Spleen (tissue), 11 donors: ENCODE data around the gene EXOC3. TPM values are rescaled to one million over a fixed set of nuclear protein-coding genes. Genes with fewer than 3 reads are reported as not detected.

Source experiments
- DNase-seq: peaks from one replicate; pipeline ENCODE4 v3.0.0-alpha.2; 2020
- H3K27ac ChIP-seq, 8 donors: fragments of 200-600 bp; sonication (generic) in 7 of 8; 1 replicate in 4 of 8; 2 replicates in 4 of 8; pipeline versions ENCODE4 v1.5.0 to v1.8.0; 2016 to 2021; ENCODE audit warnings: inconsistent platforms in 4 of 8, mild to moderate bottlenecking in 4 of 8, moderate library complexity in 1 of 8
- H3K27me3 ChIP-seq, 7 donors: fragments of 200-600 bp; sonication (generic) in 6 of 7; replicated peaks in 1 of 7; 1 replicate in 4 of 7; 2 replicates in 3 of 7; pipeline versions ENCODE4 v1.5.0 to v1.8.0; 2016 to 2021; ENCODE audit warnings: inconsistent platforms in 3 of 7, mild to moderate bottlenecking in 1 of 7
- H3K36me3 ChIP-seq, 6 donors: fragments of 200-600 bp; sonication (generic) in 5 of 6; 1 replicate in 4 of 6; 2 replicates in 2 of 6; pipeline versions ENCODE4 v1.5.0 to v1.8.0; 2016 to 2021; ENCODE audit warnings: inconsistent platforms in 2 of 6
- H3K4me1 ChIP-seq, 6 donors: fragments of 200-600 bp; sonication (generic) in 5 of 6; 1 replicate in 3 of 6; 2 replicates in 3 of 6; pipeline versions ENCODE4 v1.5.0 to v1.8.0; 2016 to 2021; ENCODE audit warnings: inconsistent platforms in 3 of 6
- H3K4me3 ChIP-seq, 8 donors: fragments of 200-600 bp; sonication (generic) in 7 of 8; 1 replicate in 4 of 8; 2 replicates in 4 of 8; pipeline versions ENCODE4 v1.5.0 to v1.8.0; 2016 to 2021; ENCODE audit warnings: inconsistent platforms in 4 of 8, mild to moderate bottlenecking in 4 of 8, moderate library complexity in 2 of 8
- H3K9me3 ChIP-seq, 8 donors: fragments of 200-600 bp; sonication (generic) in 7 of 8; 1 replicate in 4 of 8; 2 replicates in 4 of 8; pipeline versions ENCODE4 v1.5.0 to v1.8.0; 2016 to 2021; ENCODE audit warnings: inconsistent platforms in 4 of 8
- CTCF ChIP-seq, 11 experiments: fragments of 200-600 bp in 7 of 11; fragments of 450-650 bp in 4 of 11; sonication (generic) in 4 of 11; IDR thresholded peaks in 8 of 11; conservative IDR thresholded peaks in 3 of 11; 1 replicate in 7 of 11; 2 replicates in 4 of 11; pipeline versions ENCODE4 v1.4.0 to v1.8.0; 2016 to 2021; ENCODE audit warnings: antibody characterized with exemption in 11 of 11, inconsistent platforms in 4 of 11, mild to moderate bottlenecking in 1 of 11
- POLR2A ChIP-seq, 3 donors: fragments of 450-650 bp; IDR thresholded peaks; one replicate each; pipeline ENCODE4 v1.5.1; 2017; ENCODE audit warnings: antibody characterized with exemption in 3 of 3, mild to moderate bottlenecking in 1 of 3
- POLR2AphosphoS5 ChIP-seq, 3 donors: sonication (generic); formaldehyde crosslinking; IDR thresholded peaks; one replicate each; pipeline ENCODE4 v1.5.1; 2017; ENCODE audit warnings: antibody characterized with exemption in 3 of 3
- WGBS, 5 donors: extraction: QIAGEN DNeasy Blood & Tissue Kit in 3 of 5; methylation state at CpG; one replicate each; pipeline versions ENCODE4 v1.1.5 to v1.1.7; 2013 to 2018; 5-methylcytosine and 5-hydroxymethylcytosine counted together
- intact Hi-C: fragments of 100-400 bp; cut with DNase I; formaldehyde crosslinking; loops from one replicate; pipeline ENCODE4 v1.15.0; 2023; ENCODE audit warnings: low total_unique reads
- polyA plus RNA-seq, 3 donors: library from polyadenylated mRNA; stranded (reverse); fragments of 200-250 nt; gene quantifications; one replicate each; pipeline ENCODE4 v1.2.1, GENCODE V29; 2013
- total RNA-seq, 7 donors: library from RNA; depleted of rRNA in 3 of 7; stranded (reverse); fragments of >200 nt in 3 of 7; fragmentation: NEBNext Ultra II Directional in 4 of 7; extraction: Animal tissue kit (Norgen Biotek cat#: 25700) in 4 of 7; gene quantifications; one replicate each; pipeline versions ENCODE4 v1.1.0 to v1.2.1, GENCODE V29; 2016 to 2021
- donor health status: healthy with polysubstance abuse.
- donor health status: DM: no; HTN: no; CAD: no; lungs with moderate emphysema.
- donor health status: DM: no; HTN: no; CAD: no.
- donor health status: Bipolar disorder and iron deficiency.
- donor health status: healthy.
- donor health status: DM: no; HTN: no; CAD: no.
- donor health status: DM: yes; HTN: yes; CAD: no.

EXOC3 gene
- total and polyA plus RNA-seq, 10 donors, result 22.7 to 87.0 (median 71.0) TPM

GRCh38 chr5:439636-440035 is 3.3 kb upstream of the EXOC3 start:
- Histone ChIP-seq H3K4me3 (no peak overlapping the region), H3K4me1 (peaks cover 14 to 41% (median 34%) of the 10 kb centered on the region in 6 donors), H3K36me3 (peaks cover 0 to 3% (median 0%) of the 10 kb centered on the region in 6 donors), H3K27ac (no peak overlapping the region), H3K9me3 (no peaks in the 10 kb centered on the region), H3K27me3 (peaks cover 0 to 11% (median 0%) of the 10 kb centered on the region in 7 donors)
- peak; percentile 70 for DNase-seq
- peak in 1 of 3 donors; percentile 12 for TF ChIP-seq POLR2AphosphoS5 (IDR thresholded peaks at IDR 0.05)
- no peak for TF ChIP-seq POLR2A (IDR thresholded peaks at IDR 0.05)
- TF ChIP-seq CTCF (IDR thresholded peaks at IDR 0.05 in 8 of 11, conservative IDR thresholded peaks at IDR 0.05 in 3 of 11), result no peak
- intact Hi-C loops, result loop anchor here (5.0 kb wide), 1 partner anchor 122 kb away; no protein-coding TSS in a partner anchor
- 80 to 92% (median 85%) methylated on average over 14 of the region's 14 CpGs for WGBS, 5 donors

- peaks cover 14 to 51% (median 38%) of the 10 kb centered on the region in 6 donors for H3K4me1 ChIP-seq
- H3K27ac ChIP-seq, result peak overlapping the region in 2 of 8 donors; percentile 35 to 50
- peak; percentile 71 for DNase-seq
- peaks cover 0 to 11% (median 0%) of the 10 kb centered on the region in 7 donors for H3K27me3 ChIP-seq
- intact Hi-C loops, result no loop called here
- TF ChIP-seq POLR2A (IDR thresholded peaks at IDR 0.05), result no peak
- no peak for TF ChIP-seq POLR2AphosphoS5 (IDR thresholded peaks at IDR 0.05)
- TF ChIP-seq CTCF (IDR thresholded peaks at IDR 0.05 in 8 of 11, conservative IDR thresholded peaks at IDR 0.05 in 3 of 11), result no peak
- no peak overlapping the region for H3K4me3 ChIP-seq
- H3K36me3 ChIP-seq, result peaks cover 0 to 1% (median 0%) of the 10 kb centered on the region in 6 donors
- no peaks in the 10 kb centered on the region for H3K9me3 ChIP-seq
- WGBS, 5 donors, result 62 to 74% (median 65%) methylated on average over 18 of the region's 18 CpGs
Observed at GRCh38 chr5:440401-441201, 2.4 kb upstream of the EXOC3 start.

- intact Hi-C loops, result no loop called here
- peaks cover 0 to 14% (median 3%) of the 10 kb centered on the region in 6 donors for H3K36me3 ChIP-seq
- no peak for TF ChIP-seq POLR2A (IDR thresholded peaks at IDR 0.05)
- no peak for TF ChIP-seq POLR2AphosphoS5 (IDR thresholded peaks at IDR 0.05)
- no peak for TF ChIP-seq CTCF (IDR thresholded peaks at IDR 0.05 in 8 of 11, conservative IDR thresholded peaks at IDR 0.05 in 3 of 11)
- no peak for DNase-seq
- 84 to 94% (median 87%) methylated on average over 5 of the region's 5 CpGs for WGBS, 5 donors
- no peaks in the 10 kb centered on the region for H3K9me3 ChIP-seq
- peaks cover 14 to 64% (median 38%) of the 10 kb centered on the region in 6 donors for H3K4me1 ChIP-seq
- peak overlapping the region in 2 of 8 donors; percentile 91 to 92 for H3K27ac ChIP-seq
- peaks cover 0 to 6% (median 0%) of the 10 kb centered on the region in 7 donors for H3K27me3 ChIP-seq
- H3K4me3 ChIP-seq, result peak overlapping the region in 7 of 8 donors; percentile 84 to 97 (median 90)
Observed at GRCh38 chr5:441996-442334, 1.0 kb upstream of the EXOC3 start.
